Thyroid gland (tissue), 4 donors: Measurements from ENCODE around the gene CSK.

Experiments used
- POLR2A ChIP-seq, 2 donors: fragments of 450-650 bp; IDR thresholded peaks; one replicate each; pipeline ENCODE4 v1.6.1; 2017; ENCODE audit warnings: antibody characterized with exemption in 2 of 2, mild to moderate bottlenecking in 2 of 2, moderate library complexity in 1 of 2
- TF ChIP-seq, protein P1 (sequence below), 6 experiments: fragments of 200-600 bp in 3 of 6; fragments of 450-650 bp in 3 of 6; sonication (generic) in 3 of 6; IDR thresholded peaks; one replicate each; pipeline ENCODE4 v1.5.1; 2016 to 2019; ENCODE audit warnings: antibody characterized with exemption in 6 of 6, mild to moderate bottlenecking in 2 of 6, inconsistent platforms in 1 of 6, moderate library complexity in 1 of 6

- TF ChIP-seq, protein P1, sequence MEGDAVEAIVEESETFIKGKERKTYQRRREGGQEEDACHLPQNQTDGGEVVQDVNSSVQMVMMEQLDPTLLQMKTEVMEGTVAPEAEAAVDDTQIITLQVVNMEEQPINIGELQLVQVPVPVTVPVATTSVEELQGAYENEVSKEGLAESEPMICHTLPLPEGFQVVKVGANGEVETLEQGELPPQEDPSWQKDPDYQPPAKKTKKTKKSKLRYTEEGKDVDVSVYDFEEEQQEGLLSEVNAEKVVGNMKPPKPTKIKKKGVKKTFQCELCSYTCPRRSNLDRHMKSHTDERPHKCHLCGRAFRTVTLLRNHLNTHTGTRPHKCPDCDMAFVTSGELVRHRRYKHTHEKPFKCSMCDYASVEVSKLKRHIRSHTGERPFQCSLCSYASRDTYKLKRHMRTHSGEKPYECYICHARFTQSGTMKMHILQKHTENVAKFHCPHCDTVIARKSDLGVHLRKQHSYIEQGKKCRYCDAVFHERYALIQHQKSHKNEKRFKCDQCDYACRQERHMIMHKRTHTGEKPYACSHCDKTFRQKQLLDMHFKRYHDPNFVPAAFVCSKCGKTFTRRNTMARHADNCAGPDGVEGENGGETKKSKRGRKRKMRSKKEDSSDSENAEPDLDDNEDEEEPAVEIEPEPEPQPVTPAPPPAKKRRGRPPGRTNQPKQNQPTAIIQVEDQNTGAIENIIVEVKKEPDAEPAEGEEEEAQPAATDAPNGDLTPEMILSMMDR (IDR thresholded peaks at IDR 0.05), result no peak
- no peak for TF ChIP-seq POLR2A (IDR thresholded peaks at IDR 0.05)
Observed at GRCh38 chr15:74779162-74779648, 2.7 kb upstream of the CSK start.
